GM19240 (cell line): ENCODE data around the gene C10orf67.

Experiments
- DNase-seq: peaks from one replicate; pipeline ENCODE4 v3.0.0; 2011; ENCODE audit warnings: low spot score; ENCODE audit not compliant: insufficient read length

The C10orf67 gene

GRCh38 chr10:23199768-23200511, 144.7 kb downstream of the C10orf67 start:
- DNase-seq: no peak

GRCh38 chr10:23198940-23199767, 145.4 kb downstream of the C10orf67 start:
- no peak for DNase-seq

- no peak for DNase-seq
Measured at GRCh38 chr10:23198610-23198939, 146.0 kb downstream of the C10orf67 start.

- no peak for DNase-seq
Measured at GRCh38 chr10:23197416-23197861, 147.2 kb downstream of the C10orf67 start.

- no peak for DNase-seq
Measured at GRCh38 chr10:23196915-23197314, 147.7 kb downstream of the C10orf67 start.

GRCh38 chr10:23195846-23196600, 148.6 kb downstream of the C10orf67 start:
- DNase-seq: no peak

- DNase-seq: no peak
Measured at GRCh38 chr10:23194966-23195845, 149.4 kb downstream of the C10orf67 start.

- DNase-seq: no peak
Measured at GRCh38 chr10:23194471-23194965, 150.1 kb downstream of the C10orf67 start.

- DNase-seq: no peak
Measured at GRCh38 chr10:23193435-23194074, 151.0 kb downstream of the C10orf67 start.

GRCh38 chr10:23192712-23193434, 151.7 kb downstream of the C10orf67 start:
- DNase-seq: no peak

GRCh38 chr10:23191764-23192711, 152.6 kb downstream of the C10orf67 start, which contains the start of gene PTF1A:
PTF1A (plus strand) TSS chr10:23192312; CDS start chr10:23192531, 219 bp downstream.
- DNase-seq: no peak

GRCh38 chr10:23190872-23191763, 153.5 kb downstream of the C10orf67 start:
- no peak for DNase-seq

GRCh38 chr10:23189024-23189423, 155.6 kb downstream of the C10orf67 start:
- DNase-seq: no peak

GRCh38 chr10:23187155-23187554, 157.4 kb downstream of the C10orf67 start:
- DNase-seq: no peak

- DNase-seq: no peak
Measured at GRCh38 chr10:23186697-23187096, 157.9 kb downstream of the C10orf67 start.

GRCh38 chr10:23186178-23186577, 158.4 kb downstream of the C10orf67 start:
- DNase-seq: no peak

- DNase-seq: no peak
Measured at GRCh38 chr10:23174977-23175512, 169.6 kb downstream of the C10orf67 start.
